ENCODE measurements around the gene ITGA6.

DNA sequence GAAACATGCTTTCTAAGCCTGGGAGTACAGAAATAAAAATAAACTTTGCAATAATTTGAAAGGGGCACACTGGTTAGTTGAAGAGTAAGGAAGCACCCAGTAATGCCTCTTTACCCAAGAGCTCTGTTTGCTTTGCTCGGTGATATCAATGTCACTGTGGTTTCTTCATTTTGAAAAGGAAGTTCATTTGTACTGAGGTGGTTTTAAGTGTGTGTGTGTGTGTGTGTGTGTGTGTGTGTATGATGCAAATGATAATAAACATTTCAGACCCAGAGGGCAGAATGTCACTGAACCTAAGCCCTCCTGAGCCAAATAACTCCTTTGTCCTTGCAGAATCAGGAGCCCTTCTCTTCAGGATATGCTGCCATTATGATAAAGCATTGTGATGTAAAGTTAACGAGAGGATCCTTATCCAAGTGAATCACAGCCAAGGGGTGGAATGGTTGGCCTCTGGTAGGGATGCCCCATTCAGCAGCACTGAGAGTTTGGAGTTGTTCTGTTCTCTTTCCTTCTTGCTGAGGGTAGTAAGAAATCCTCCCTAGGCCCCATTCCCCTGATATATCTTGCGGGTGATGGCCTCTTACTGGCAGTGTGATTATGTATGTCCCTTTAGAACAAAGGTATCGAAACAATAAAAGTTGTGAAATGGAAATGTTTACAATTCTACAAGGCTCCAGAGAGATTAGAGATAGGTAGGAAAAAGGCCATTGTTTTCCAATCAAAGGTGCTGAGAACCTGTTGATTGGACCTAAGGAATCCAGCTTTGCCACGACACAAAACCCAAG is 7.6 kb downstream of the ITGA6 start:
- TF ChIP-seq, protein P1, sequence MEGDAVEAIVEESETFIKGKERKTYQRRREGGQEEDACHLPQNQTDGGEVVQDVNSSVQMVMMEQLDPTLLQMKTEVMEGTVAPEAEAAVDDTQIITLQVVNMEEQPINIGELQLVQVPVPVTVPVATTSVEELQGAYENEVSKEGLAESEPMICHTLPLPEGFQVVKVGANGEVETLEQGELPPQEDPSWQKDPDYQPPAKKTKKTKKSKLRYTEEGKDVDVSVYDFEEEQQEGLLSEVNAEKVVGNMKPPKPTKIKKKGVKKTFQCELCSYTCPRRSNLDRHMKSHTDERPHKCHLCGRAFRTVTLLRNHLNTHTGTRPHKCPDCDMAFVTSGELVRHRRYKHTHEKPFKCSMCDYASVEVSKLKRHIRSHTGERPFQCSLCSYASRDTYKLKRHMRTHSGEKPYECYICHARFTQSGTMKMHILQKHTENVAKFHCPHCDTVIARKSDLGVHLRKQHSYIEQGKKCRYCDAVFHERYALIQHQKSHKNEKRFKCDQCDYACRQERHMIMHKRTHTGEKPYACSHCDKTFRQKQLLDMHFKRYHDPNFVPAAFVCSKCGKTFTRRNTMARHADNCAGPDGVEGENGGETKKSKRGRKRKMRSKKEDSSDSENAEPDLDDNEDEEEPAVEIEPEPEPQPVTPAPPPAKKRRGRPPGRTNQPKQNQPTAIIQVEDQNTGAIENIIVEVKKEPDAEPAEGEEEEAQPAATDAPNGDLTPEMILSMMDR (IDR thresholded peaks at IDR 0.05) = no peak
- TF ChIP-seq POLR2AphosphoS5 (IDR thresholded peaks at IDR 0.05) (no peak), POLR2A (IDR thresholded peaks at IDR 0.05) (no peak), EP300 (IDR thresholded peaks at IDR 0.05) (no peak)
